Endothelial cell of umbilical vein (primary cell): ENCODE results near the gene LGR6. TPM values are rescaled to one million over a fixed set of nuclear protein-coding genes. Genes with fewer than 3 reads are reported as not detected.

ENCODE experiments used
- BruUV-seq: library from RNA; stranded (reverse); fragments of 400-500 nt; replicated peaks from 2 replicates; lab custom pipeline; 2021; lab: Mats Ljungman, UMichigan
- CTCF ChIA-PET: fragments of 300-600, 350-600 bp; sonication (Branson Sonifier 250); formaldehyde crosslinking; loops from one replicate; lab custom pipeline; 2021; ENCODE audit warnings: antibody characterized with exemption, inconsistent platforms; lab: Charles Lee
- POLR2A ChIA-PET: fragments of 300-600, 350-600 bp; sonication (Branson Sonifier 250); formaldehyde crosslinking; loops from one replicate; lab custom pipeline; 2021; ENCODE audit warnings: antibody characterized with exemption, inconsistent platforms; lab: Charles Lee
- DNase-seq: peaks from one replicate; pipeline ENCODE4 v3.0.0-alpha.2; 2011; ENCODE audit warnings: low read depth, low spot score
- FAIRE-seq: peaks from 2 replicates; lab custom pipeline; 2011; peaks lifted over from hg19 to GRCh38; lab: Jason Lieb, UNC
- H2AFZ ChIP-seq: 2 replicates; pipeline ENCODE4 v1.6.0; 2012; ENCODE audit warnings: low read depth, low read length, control low read depth, inconsistent platforms
- H3K27ac ChIP-seq: 2 replicates; pipeline ENCODE4 v1.5.1; 2011; ENCODE audit warnings: low read depth, mild to moderate bottlenecking, control low read depth, low read length, moderate library complexity; ENCODE audit not compliant: insufficient read depth
- H3K27me3 ChIP-seq, 2 experiments: 2 replicates each; pipeline versions ENCODE4 v1.6.0 to v1.6.1; 2011; ENCODE audit warnings: low read length in 2 of 2, mixed read lengths in 1 of 2; ENCODE audit not compliant: control insufficient read depth in 2 of 2, insufficient read depth in 2 of 2
- H3K36me3 ChIP-seq, 2 experiments: 2 replicates in 1 of 2; 3 replicates in 1 of 2; pipeline ENCODE4 v1.5.1; 2011; ENCODE audit warnings: low read length in 2 of 2, mild to moderate bottlenecking in 1 of 2, moderate library complexity in 1 of 2; ENCODE audit not compliant: control insufficient read depth in 2 of 2, insufficient read depth in 2 of 2; ENCODE audit errors: extremely low read depth in 1 of 2
- H3K4me1 ChIP-seq: 3 replicates; pipeline ENCODE4 v1.5.1; 2011; ENCODE audit warnings: mild to moderate bottlenecking, low read length; ENCODE audit not compliant: control insufficient read depth, insufficient read depth; ENCODE audit errors: extremely low read depth
- H3K4me2 ChIP-seq: 2 replicates; pipeline ENCODE4 v1.6.1; 2011; ENCODE audit warnings: low read length, control low read depth, mixed read lengths; ENCODE audit not compliant: insufficient read depth
- H3K4me3 ChIP-seq, 3 experiments: fragments of 200-600 bp in 1 of 3; sonication (generic), shearing (Covaris generic) in 1 of 3; replicated peaks in 1 of 3; 2 replicates each; pipeline ENCODE4 v1.5.1; 2011 to 2016; ENCODE audit warnings: control low read depth in 3 of 3, low read length in 3 of 3, mild to moderate bottlenecking in 2 of 3, inconsistent platforms in 1 of 3, low read depth in 1 of 3, moderate library complexity in 1 of 3; ENCODE audit not compliant: insufficient read depth in 1 of 3
- H3K79me2 ChIP-seq: 2 replicates; pipeline ENCODE4 v1.6.0; 2012; ENCODE audit warnings: low read length, inconsistent platforms; ENCODE audit not compliant: control insufficient read depth, insufficient read depth
- H3K9ac ChIP-seq: replicated peaks from 2 replicates; pipeline ENCODE3; 2011; ENCODE audit warnings: low read length, control low read depth; ENCODE audit not compliant: insufficient read depth; ENCODE audit errors: extremely low read depth
- H3K9me1 ChIP-seq: replicated peaks from 3 replicates; pipeline ENCODE4 v1.6.0; 2011; ENCODE audit warnings: mild to moderate bottlenecking, low read length; ENCODE audit not compliant: control insufficient read depth, insufficient read depth; ENCODE audit errors: extremely low read depth
- H3K9me3 ChIP-seq: replicated peaks from 2 replicates; pipeline ENCODE4 v1.5.1; 2012; ENCODE audit warnings: low read length, inconsistent platforms; ENCODE audit not compliant: control insufficient read depth, insufficient read depth
- H4K20me1 ChIP-seq: replicated peaks from 2 replicates; pipeline ENCODE3; 2011; ENCODE audit warnings: mild to moderate bottlenecking, low read length; ENCODE audit not compliant: control insufficient read depth, insufficient read depth; ENCODE audit errors: extremely low read depth
- GATA2 ChIP-seq: IDR thresholded peaks from 2 replicates; pipeline ENCODE4 v1.7.0; 2011; ENCODE audit warnings: low read depth, mild to moderate bottlenecking, moderate library complexity, mixed read lengths, low read length; ENCODE audit not compliant: insufficient read length, insufficient read depth
- JUN ChIP-seq: IDR thresholded peaks from 2 replicates; pipeline ENCODE4 v1.6.1; 2011; ENCODE audit warnings: borderline replicate concordance, low read depth; ENCODE audit not compliant: insufficient read length, insufficient read depth
- POLR2A ChIP-seq: IDR thresholded peaks from 2 replicates; pipeline ENCODE4 v1.6.1; 2012; ENCODE audit warnings: low read depth, mild to moderate bottlenecking, control low read depth, low read length
- POLR2AphosphoS5 ChIP-seq: IDR thresholded peaks from 2 replicates; pipeline ENCODE4 v1.6.1; 2012; ENCODE audit warnings: low read depth, mild to moderate bottlenecking, control low read depth, low read length, moderate library complexity; ENCODE audit not compliant: insufficient read depth
- dilution Hi-C: fragments of 300-500 bp; cut with MboI; formaldehyde crosslinking; loops from one replicate; pipeline ENCODE4 v1.15.0; 2019; ENCODE audit warnings: low sequenced_read_pairs; ENCODE audit not compliant: extremely low pct_ligation_motif_present
- intact Hi-C: fragments of 100-400 bp; cut with micrococcal nuclease; formaldehyde crosslinking; loops from one replicate; pipeline ENCODE4 v1.10.0; 2022
- polyA plus RNA-seq, 4 experiments: library from polyadenylated mRNA; depleted of rRNA in 3 of 4; stranded (reverse) in 3 of 4; unstranded in 1 of 4; fragments of >200 nt; gene quantifications; 2 replicates each; pipeline versions ENCODE4 v1.2.1 to v1.2.3, GENCODE V29; 2011 to 2012; ENCODE audit warnings: missing spikeins in 1 of 4
- total RNA-seq: library from RNA; stranded (reverse); gene quantifications from 2 replicates; pipeline ENCODE4 v1.2.3, GENCODE V29; 2021
- TF ChIP-seq, protein P1 (sequence below), 2 donors: IDR thresholded peaks; 1 replicate in 1 of 2; 2 replicates in 1 of 2; pipeline ENCODE4 v1.5.1; 2011; ENCODE audit warnings: low read length in 2 of 2, mild to moderate bottlenecking in 2 of 2, moderate library complexity in 2 of 2, control low read depth in 1 of 2, inconsistent platforms in 1 of 2, low read depth in 1 of 2; ENCODE audit not compliant: insufficient read depth in 1 of 2; ENCODE audit errors: extremely low read depth in 1 of 2

The LGR6 gene
- total and polyA plus RNA-seq, 2 donors (not counting 3 experiments of a cell fraction or from before 2014, with no cell fraction given) = not detected

DNA sequence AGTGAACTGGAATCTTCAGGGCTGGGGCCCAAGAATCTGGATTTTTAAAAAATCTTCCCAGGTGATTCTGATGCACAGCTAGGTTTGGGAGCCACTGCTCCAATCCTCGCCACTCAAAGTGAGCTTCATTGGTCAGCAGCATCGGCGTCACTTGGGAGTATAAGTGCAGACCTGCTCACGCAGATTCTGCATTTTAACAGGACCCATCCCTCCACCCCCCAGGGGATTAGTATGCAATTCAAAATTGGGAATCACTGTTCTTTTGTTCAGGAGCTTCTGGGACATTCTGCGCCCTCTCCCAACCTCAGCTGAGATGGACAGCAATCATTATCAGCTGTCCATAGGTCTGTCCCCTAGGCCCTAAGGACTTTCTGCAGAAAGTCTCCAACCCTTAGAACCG lies 53.5 kb downstream of the LGR6 start:
- Histone ChIP-seq H3K9me3 (no peaks in the 10 kb centered on the region), H3K4me3 (no peak overlapping the region), H3K27ac (no peak overlapping the region), H3K9ac (no peak overlapping the region), H3K4me2 (no peak overlapping the region), H2AFZ (no peak overlapping the region), H3K27me3 (peaks cover 6 to 22% of the 10 kb centered on the region in 2 experiments), H4K20me1 (no peaks in the 10 kb centered on the region), H3K4me1 (no peaks in the 10 kb centered on the region), H3K36me3 (no peaks in the 10 kb centered on the region), H3K9me1 (no peaks in the 10 kb centered on the region), H3K79me2 (no peaks in the 10 kb centered on the region)
- ChIA-PET CTCF (interaction anchor here (0.8 to 2.9 kb wide), 6 partner anchors 12 to 67 kb away, joined by 3 to 12 read pairs (median 3); no protein-coding TSS in a partner anchor), POLR2A (no interaction called here)
- TF ChIP-seq POLR2A (no peak), POLR2AphosphoS5 (no peak), GATA2 (no peak), JUN (no peak)
- TF ChIP-seq, protein P1, sequence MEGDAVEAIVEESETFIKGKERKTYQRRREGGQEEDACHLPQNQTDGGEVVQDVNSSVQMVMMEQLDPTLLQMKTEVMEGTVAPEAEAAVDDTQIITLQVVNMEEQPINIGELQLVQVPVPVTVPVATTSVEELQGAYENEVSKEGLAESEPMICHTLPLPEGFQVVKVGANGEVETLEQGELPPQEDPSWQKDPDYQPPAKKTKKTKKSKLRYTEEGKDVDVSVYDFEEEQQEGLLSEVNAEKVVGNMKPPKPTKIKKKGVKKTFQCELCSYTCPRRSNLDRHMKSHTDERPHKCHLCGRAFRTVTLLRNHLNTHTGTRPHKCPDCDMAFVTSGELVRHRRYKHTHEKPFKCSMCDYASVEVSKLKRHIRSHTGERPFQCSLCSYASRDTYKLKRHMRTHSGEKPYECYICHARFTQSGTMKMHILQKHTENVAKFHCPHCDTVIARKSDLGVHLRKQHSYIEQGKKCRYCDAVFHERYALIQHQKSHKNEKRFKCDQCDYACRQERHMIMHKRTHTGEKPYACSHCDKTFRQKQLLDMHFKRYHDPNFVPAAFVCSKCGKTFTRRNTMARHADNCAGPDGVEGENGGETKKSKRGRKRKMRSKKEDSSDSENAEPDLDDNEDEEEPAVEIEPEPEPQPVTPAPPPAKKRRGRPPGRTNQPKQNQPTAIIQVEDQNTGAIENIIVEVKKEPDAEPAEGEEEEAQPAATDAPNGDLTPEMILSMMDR (IDR thresholded peaks at IDR 0.05; ENCODE audit: extremely low read depth in 1 of 2, insufficient read depth in 1 of 2, low read depth in 1 of 2, low read length in 2 of 2) = no peak
- DNase-seq = no peak
- intact Hi-C loops = no loop called here
- dilution Hi-C loops = no loop called here
- FAIRE-seq = no peak
- no TSS peak for BruUV-seq
